ENCODE results near the gene CDH4. TPM values are rescaled to one million over a fixed set of nuclear protein-coding genes. Genes with fewer than 3 reads are reported as not detected.

Gene CDH4
- total and polyA plus RNA-seq, 2 of the 8 experiments (the other 6 are each of a cell fraction or from before 2014, with no cell fraction given), result 4.3 to 7.9 TPM

- CTCF ChIA-PET (ENCODE audit: partially characterized antibody), result interaction anchor here (0.7 to 1.4 kb wide), 3 partner anchors 23 to 857 kb away, joined by 3 read pairs; no protein-coding TSS in a partner anchor
Observed at GRCh38 chr20:61702246-61702645, 450.2 kb downstream of the CDH4 start.

More at GRCh38 chr20:61702246-61702645, 450.2 kb downstream of the CDH4 start:
- DNase-seq (ENCODE audit: low read depth in 1 of 2, low spot score in 2 of 2) (no peak), FAIRE-seq (no peak)
- Histone ChIP-seq H2AK5ac (ENCODE audit: low read depth, low read length) (no peak overlapping the region), H3K9ac (replicated peaks in 1 of 4; ENCODE audit: extremely low read depth in 1 of 4, low read depth in 3 of 4, low read length in 3 of 4) (no peak overlapping the region), H2BK20ac (ENCODE audit: low read length) (no peak overlapping the region), H3K18ac (ENCODE audit: extremely low read depth, low read length) (no peak overlapping the region), H2BK120ac (replicated peaks; ENCODE audit: low read depth, low read length) (no peak overlapping the region), H4K91ac (replicated peaks; ENCODE audit: insufficient read length, low read length) (no peak overlapping the region), H3K79me2 (ENCODE audit: control insufficient read depth in 1 of 2, insufficient read depth in 2 of 2, low read length in 2 of 2) (no peaks in the 10 kb centered on the region), H3K27ac (ENCODE audit: low read depth, low read length) (no peak overlapping the region), H3K4me1 (replicated peaks in 1 of 4; ENCODE audit: control insufficient read depth in 3 of 4, insufficient read depth in 4 of 4, low read length in 3 of 4) (no peaks in the 10 kb centered on the region), H3K27me3 (replicated peaks in 1 of 4; ENCODE audit: control insufficient read depth in 3 of 4, extremely low read depth in 1 of 4, insufficient read depth in 3 of 4, low read length in 3 of 4) (peaks cover 0 to 7% (median 0%) of the 10 kb centered on the region in 4 experiments; a peak in 4 of 7 replicates), H3K4ac (replicated peaks; ENCODE audit: insufficient read length, low read depth, low read length) (no peak overlapping the region), H2BK15ac (ENCODE audit: low read length) (no peak overlapping the region), H3K36me3 (ENCODE audit: control insufficient read depth in 2 of 4, insufficient read depth in 4 of 4, low read length in 3 of 4) (no peaks in the 10 kb centered on the region), H3K79me1 (ENCODE audit: low read depth, low read length) (no peaks in the 10 kb centered on the region), H3K23ac (ENCODE audit: insufficient read length) (no peak overlapping the region), H3K14ac (ENCODE audit: insufficient read length) (no peak overlapping the region), H2AFZ (ENCODE audit: low read length) (no peak overlapping the region), H4K8ac (ENCODE audit: extremely low read depth, insufficient read depth, low read length) (no peak overlapping the region), H3K23me2 (ENCODE audit: low read depth, low read length) (no peaks in the 10 kb centered on the region), H3K4me3 (ENCODE audit: extremely low read depth in 1 of 4, insufficient read depth in 2 of 4, low read depth in 3 of 4, low read length in 4 of 4) (no peak overlapping the region), H4K5ac (ENCODE audit: insufficient read length, low read depth, low read length) (no peak overlapping the region), H2BK5ac (ENCODE audit: low read depth, low read length) (no peak overlapping the region), H3K56ac (replicated peaks; ENCODE audit: insufficient read length, low read depth, low read length) (no peak overlapping the region), H3K9me3 (ENCODE audit: insufficient read depth in 2 of 2, low read depth in 1 of 2, low read length in 1 of 2) (no peaks in the 10 kb centered on the region; a peak in 1 of 4 replicates), H2BK12ac (ENCODE audit: low read depth, low read length) (no peak overlapping the region), H3K4me2 (ENCODE audit: insufficient read depth in 1 of 2, low read depth in 2 of 2, low read length in 2 of 2) (no peak overlapping the region), H4K20me1 (replicated peaks in 1 of 2; ENCODE audit: control insufficient read depth in 1 of 2, insufficient read depth in 2 of 2, low read length in 2 of 2) (no peaks in the 10 kb centered on the region)
- TF ChIP-seq NANOG (IDR thresholded peaks at IDR 0.05; ENCODE audit: insufficient read depth, low read depth, low read length, poor library complexity, severe bottlenecking), result no peak
- no peak for TF ChIP-seq SUZ12 (IDR thresholded peaks at IDR 0.05; ENCODE audit: low read length)
- no peak for TF ChIP-seq RFX5 (IDR thresholded peaks at IDR 0.05; ENCODE audit: borderline replicate concordance, low read depth, low read length)
- no peak for TF ChIP-seq RBBP5 (IDR thresholded peaks at IDR 0.05; ENCODE audit: borderline replicate concordance, low read depth, low read length)
- POLR2A ChIA-PET (ENCODE audit: partially characterized antibody), result interaction anchor here (0.5 kb wide), 1 partner anchor 315 kb away, joined by 3 read pairs; no protein-coding TSS in a partner anchor
- WGBS, 2 experiments (ENCODE audit: extremely low coverage in 1 of 2, insufficient coverage in 1 of 2, insufficient read length in 1 of 2, insufficient replicate concordance in 2 of 2, low coverage in 1 of 2, low lambda C conversion rate in 2 of 2, missing lambda C conversion rate in 1 of 2), result 92% methylated on average over 11 of the region's 16 CpGs; no CpG with 5 or more reads in 1 of the 2 experiments

Measured in H1 (cell line).